Naive thymus-derived CD4-positive, alpha-beta T cell (primary cell): Measurements from ENCODE around the gene CDKN3. TPM values are rescaled to one million over a fixed set of nuclear protein-coding genes. Genes with fewer than 3 reads are reported as not detected.
"Not testable (repeated sequence)": the region's sequence is repeated elsewhere in the genome, so short reads cannot be mapped to it uniquely, and the experiment has no call there.

ENCODE experiments used
- ATAC-seq: fragments of 150-1000 bp; cut with Tn5 transposase; 2 replicates; pipeline ENCODE4 v1.10.0; 2021; ENCODE audit warnings: mild to moderate bottlenecking, moderate library complexity
- CTCF ChIA-PET: fragments of 350-600 bp; sonication (Branson Sonifier 250); formaldehyde crosslinking; loops from one replicate; lab custom pipeline; 2021; ENCODE audit warnings: antibody characterized with exemption; lab: Charles Lee
- POLR2A ChIA-PET: fragments of 350-600 bp; sonication (Branson Sonifier 250); formaldehyde crosslinking; loops from one replicate; lab custom pipeline; 2021; ENCODE audit warnings: antibody characterized with exemption, inconsistent platforms; lab: Charles Lee
- DNase-seq, 9 donors: peaks; one replicate each; pipeline versions ENCODE4 v3.0.0 to v3.0.0-alpha.2; 2020 to 2022; ENCODE audit warnings: mixed read lengths in 1 of 9
- H3K27ac ChIP-seq: one replicate; pipeline ENCODE4 v1.7.0; 2013; ENCODE audit warnings: mild to moderate bottlenecking, low read depth, low read length, moderate library complexity
- H3K27me3 ChIP-seq, 2 donors: one replicate each; pipeline ENCODE4 v1.7.0; 2013; ENCODE audit warnings: low read length in 2 of 2, mild to moderate bottlenecking in 2 of 2, moderate library complexity in 2 of 2; ENCODE audit not compliant: control insufficient read depth in 2 of 2, insufficient read depth in 2 of 2
- H3K36me3 ChIP-seq, 3 experiments: 1 replicate in 2 of 3; 2 replicates in 1 of 3; pipeline ENCODE4 v1.7.0; 2013; ENCODE audit warnings: low read length in 3 of 3, mild to moderate bottlenecking in 3 of 3, moderate library complexity in 1 of 3; ENCODE audit not compliant: insufficient read depth in 3 of 3, control insufficient read depth in 2 of 3
- H3K4me1 ChIP-seq, 2 donors: one replicate each; pipeline ENCODE4 v1.7.0; 2013; ENCODE audit warnings: low read length in 2 of 2, mild to moderate bottlenecking in 2 of 2, moderate library complexity in 1 of 2; ENCODE audit not compliant: control insufficient read depth in 2 of 2, insufficient read depth in 2 of 2
- H3K4me3 ChIP-seq: 2 replicates; pipeline ENCODE4 v1.7.0; 2013; ENCODE audit warnings: mild to moderate bottlenecking, low read length
- H3K9me3 ChIP-seq, 3 experiments: 1 replicate in 2 of 3; 2 replicates in 1 of 3; pipeline ENCODE4 v1.7.0; 2013; ENCODE audit warnings: low read length in 3 of 3; ENCODE audit not compliant: control insufficient read depth in 2 of 3
- H3K27ac Mint-ChIP-seq, 9 donors: one replicate each; pipeline ENCODE4 v1.8.0; 2020 to 2022; ENCODE audit warnings: mixed read lengths in 9 of 9, mild to moderate bottlenecking in 8 of 9, moderate library complexity in 5 of 9, inconsistent platforms in 2 of 9
- H3K27me3 Mint-ChIP-seq, 5 donors: one replicate each; pipeline ENCODE4 v1.8.0; 2021 to 2022; ENCODE audit warnings: mixed read lengths in 5 of 5, mild to moderate bottlenecking in 1 of 5
- H3K36me3 Mint-ChIP-seq, 5 donors: one replicate each; pipeline ENCODE4 v1.8.0; 2020 to 2022; ENCODE audit warnings: mixed read lengths in 5 of 5, mild to moderate bottlenecking in 3 of 5, inconsistent platforms in 1 of 5
- H3K4me1 Mint-ChIP-seq, 7 donors: one replicate each; pipeline ENCODE4 v1.8.0; 2020 to 2022; ENCODE audit warnings: mixed read lengths in 7 of 7, mild to moderate bottlenecking in 3 of 7, inconsistent platforms in 1 of 7
- H3K4me3 Mint-ChIP-seq, 10 donors: one replicate each; pipeline ENCODE4 v1.8.0; 2020 to 2022; ENCODE audit warnings: mild to moderate bottlenecking in 10 of 10, mixed read lengths in 10 of 10, moderate library complexity in 6 of 10, inconsistent platforms in 2 of 10
- H3K9me3 Mint-ChIP-seq, 11 donors: one replicate each; pipeline ENCODE4 v1.8.0; 2020 to 2022; ENCODE audit warnings: mixed read lengths in 11 of 11, mild to moderate bottlenecking in 4 of 11, inconsistent platforms in 1 of 11, moderate library complexity in 1 of 11
- intact Hi-C, 2 donors: fragments of 100-400 bp; cut with micrococcal nuclease; formaldehyde crosslinking; loops; one replicate each; pipeline ENCODE4 v1.15.1; 2023
- polyA plus RNA-seq, 2 donors: library from polyadenylated mRNA; unstranded; fragments of 300-500 nt; fragmentation: Illumina TruSeq; gene quantifications; one replicate each; pipeline ENCODE4 v1.2.3, GENCODE V29; 2021
- total RNA-seq, 6 experiments: library from RNA in 5 of 6; stranded (reverse) in 5 of 6; gene quantifications; 1 replicate in 5 of 6; 2 replicates in 1 of 6; pipeline ENCODE4 v1.2.3 and lab custom pipeline; 2021 to 2026

Gene CDKN3
- total and polyA plus RNA-seq, 7 experiments from 2014 or later = 0.93 to 48.1 (median 3.0) TPM

DNA sequence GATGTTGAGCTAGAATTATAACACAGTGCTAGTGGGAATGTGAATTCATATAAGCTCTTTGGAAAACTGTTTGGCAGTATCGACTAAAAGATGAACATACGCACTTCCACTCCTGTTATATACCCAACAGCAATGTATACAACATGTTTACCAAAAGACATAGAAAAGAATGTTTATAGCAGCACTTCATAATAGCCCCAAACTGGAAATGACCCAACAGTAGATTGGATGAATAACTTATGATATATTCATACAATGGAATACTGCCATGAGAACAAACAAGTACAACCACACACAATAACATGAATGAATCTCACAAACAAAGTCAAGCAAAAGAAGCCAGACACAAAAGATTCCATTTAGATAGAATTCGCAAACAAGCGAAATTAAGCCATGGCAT is 28.5 kb upstream of the CDKN3 start:
- ChIA-PET POLR2A (no interaction called here), CTCF (no interaction called here)
- Histone ChIP-seq H3K4me3 (no peak overlapping the region), H3K27me3 (no peaks in the 10 kb centered on the region), H3K36me3 (no peaks in the 10 kb centered on the region), H3K4me1 (no peaks in the 10 kb centered on the region), H3K9me3 (no peaks in the 10 kb centered on the region), H3K27ac (no peak overlapping the region)
- DNase-seq (no peak), ATAC-seq (no peak)
- H3K9me3 Mint-ChIP-seq = no peaks in the 10 kb centered on the region
- H3K27me3 Mint-ChIP-seq = peaks cover 0 to 22% (median 12%) of the 10 kb centered on the region in 5 donors
- H3K4me3 Mint-ChIP-seq = no peak overlapping the region
- intact Hi-C loops = no loop called here
- peaks cover 0 to 1% (median 0%) of the 10 kb centered on the region in 7 donors for H3K4me1 Mint-ChIP-seq
- H3K27ac Mint-ChIP-seq = no peak overlapping the region
- no peaks in the 10 kb centered on the region for H3K36me3 Mint-ChIP-seq

DNA sequence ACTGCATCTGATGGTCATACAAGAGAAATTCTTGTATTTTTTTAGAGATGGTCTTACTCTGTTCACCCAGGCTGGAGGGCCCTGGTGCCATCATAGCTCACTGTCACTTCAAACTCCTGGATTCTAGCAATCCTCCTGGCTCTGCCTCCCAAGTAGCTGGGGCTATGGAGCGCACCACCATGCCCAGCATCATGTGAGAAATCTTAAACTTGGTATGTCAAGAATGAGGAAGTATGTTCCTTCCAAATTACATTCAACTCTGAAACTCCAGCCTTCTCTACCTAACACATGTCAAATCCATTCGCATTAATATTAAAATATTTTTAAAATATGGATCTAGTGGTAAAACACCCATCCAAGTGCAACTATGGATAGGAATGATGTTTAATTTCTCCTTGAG is 27.5 kb upstream of the CDKN3 start:
- Histone ChIP-seq H3K4me1 (no peaks in the 10 kb centered on the region), H3K27ac (no peak overlapping the region), H3K27me3 (no peaks in the 10 kb centered on the region), H3K36me3 (no peaks in the 10 kb centered on the region), H3K9me3 (no peaks in the 10 kb centered on the region), H3K4me3 (no peak overlapping the region)
- ChIA-PET POLR2A (no interaction called here), CTCF (no interaction called here)
- Mint-ChIP-seq H3K4me3 (no peak overlapping the region), H3K36me3 (no peaks in the 10 kb centered on the region), H3K27ac (no peak overlapping the region), H3K9me3 (no peaks in the 10 kb centered on the region), H3K4me1 (no peaks in the 10 kb centered on the region), H3K27me3 (peaks cover 0 to 18% (median 10%) of the 10 kb centered on the region in 5 donors)
- ATAC-seq = no peak
- DNase-seq = no peak
- intact Hi-C loops = no loop called here

- DNase-seq (no peak), ATAC-seq (no peak)
- Mint-ChIP-seq H3K27me3 (peaks cover 0 to 21% (median 10%) of the 10 kb centered on the region in 5 donors), H3K27ac (no peak overlapping the region), H3K4me3 (no peak overlapping the region), H3K9me3 (no peaks in the 10 kb centered on the region), H3K36me3 (no peaks in the 10 kb centered on the region), H3K4me1 (no peaks in the 10 kb centered on the region)
- H3K4me1 ChIP-seq = no peaks in the 10 kb centered on the region
- intact Hi-C loops = no loop called here
- CTCF ChIA-PET = no interaction called here
- H3K4me3 ChIP-seq = no peak overlapping the region
- H3K27ac ChIP-seq = no peak overlapping the region
- no peaks in the 10 kb centered on the region for H3K27me3 ChIP-seq
- H3K36me3 ChIP-seq = no peaks in the 10 kb centered on the region
- POLR2A ChIA-PET = no interaction called here
- no peaks in the 10 kb centered on the region for H3K9me3 ChIP-seq
Measured at GRCh38 chr14:54370323-54371198, 26.2 kb upstream of the CDKN3 start.

DNA sequence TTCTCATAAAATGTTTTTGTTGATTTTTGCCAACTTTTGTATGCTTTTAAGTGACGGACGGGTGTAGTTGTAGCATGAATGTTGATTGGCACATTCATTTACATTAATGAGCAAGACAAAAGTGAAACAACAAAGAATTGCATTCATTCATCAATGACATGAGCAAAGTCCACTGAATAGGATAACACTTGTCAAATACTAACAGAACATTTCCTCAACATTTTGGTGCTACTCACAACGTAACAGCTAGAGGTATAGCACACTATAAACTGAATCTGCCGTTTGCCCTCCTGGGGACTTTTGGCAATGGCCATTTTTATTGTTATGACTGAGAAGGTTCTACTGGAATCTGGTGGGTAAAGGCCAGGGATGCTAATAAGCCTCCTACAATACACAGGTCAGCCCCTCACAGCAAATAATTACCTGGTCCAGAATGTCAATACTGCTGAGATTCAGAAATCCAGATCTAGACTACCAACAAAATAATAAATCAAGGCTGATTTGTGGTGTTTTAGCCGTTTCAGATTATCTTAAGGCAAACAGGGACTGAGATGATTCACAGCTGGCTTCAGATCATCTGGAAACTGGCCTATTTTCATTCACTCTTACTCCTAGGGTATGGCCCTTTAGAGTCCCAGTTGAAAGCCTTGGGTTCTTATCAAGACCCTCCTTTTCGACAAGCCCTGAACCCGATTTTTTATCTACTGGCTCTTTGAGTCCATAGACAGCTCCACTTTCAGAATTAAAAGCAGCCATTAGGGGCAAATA is 22.5 kb upstream of the CDKN3 start:
- Histone ChIP-seq H3K9me3 (no peaks in the 10 kb centered on the region), H3K27me3 (no peaks in the 10 kb centered on the region), H3K4me3 (no peak overlapping the region), H3K4me1 (no peaks in the 10 kb centered on the region), H3K36me3 (no peaks in the 10 kb centered on the region), H3K27ac (no peak overlapping the region)
- no peaks in the 10 kb centered on the region for H3K36me3 Mint-ChIP-seq
- ATAC-seq = no peak
- DNase-seq = no peak
- intact Hi-C loops = no loop called here
- H3K9me3 Mint-ChIP-seq = no peaks in the 10 kb centered on the region
- ChIA-PET CTCF (interaction anchor here (0.6 kb wide), 1 partner anchor 26 kb away, joined by 4 read pairs; no protein-coding TSS in a partner anchor), POLR2A (no interaction called here)
- H3K27me3 Mint-ChIP-seq = peaks cover 0 to 11% (median 4%) of the 10 kb centered on the region in 5 donors
- no peak overlapping the region for H3K4me3 Mint-ChIP-seq
- H3K27ac Mint-ChIP-seq = no peak overlapping the region
- no peaks in the 10 kb centered on the region for H3K4me1 Mint-ChIP-seq

DNA sequence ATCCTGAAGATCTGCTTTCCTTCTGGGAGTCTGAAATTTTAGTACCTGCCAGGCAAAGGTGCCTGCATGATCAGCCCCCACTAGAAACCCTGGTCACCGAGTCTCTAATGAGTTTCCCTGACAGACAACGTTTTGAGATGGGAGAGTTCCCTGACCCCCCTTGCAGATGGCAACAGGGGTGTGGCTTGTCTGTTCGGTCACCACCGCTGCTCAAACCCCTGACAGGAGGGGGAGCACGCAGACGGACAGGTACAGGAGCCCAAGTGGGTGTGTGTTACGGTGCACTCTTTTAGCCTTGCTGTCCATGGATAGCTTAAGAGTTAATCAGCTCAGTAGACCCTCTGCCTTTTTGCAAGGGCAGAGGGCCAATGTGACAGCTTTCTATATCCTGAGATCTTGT is 19.3 kb upstream of the CDKN3 start:
- peaks cover 0 to 2% (median 0%) of the 10 kb centered on the region in 11 donors for H3K9me3 Mint-ChIP-seq
- Histone ChIP-seq H3K36me3 (no peaks in the 10 kb centered on the region), H3K27me3 (no peaks in the 10 kb centered on the region), H3K27ac (no peak overlapping the region), H3K4me1 (no peaks in the 10 kb centered on the region), H3K4me3 (no peak overlapping the region), H3K9me3 (no peaks in the 10 kb centered on the region)
- peaks cover 0 to 25% (median 6%) of the 10 kb centered on the region in 5 donors for H3K27me3 Mint-ChIP-seq
- H3K27ac Mint-ChIP-seq = no peak overlapping the region
- ChIA-PET CTCF (no interaction called here), POLR2A (no interaction called here)
- H3K4me3 Mint-ChIP-seq = no peak overlapping the region
- intact Hi-C loops = no loop called here
- H3K36me3 Mint-ChIP-seq = peaks cover 0 to 3% (median 0%) of the 10 kb centered on the region in 5 donors
- ATAC-seq (no peak), DNase-seq (no peak)
- H3K4me1 Mint-ChIP-seq = peaks cover 0 to 2% (median 0%) of the 10 kb centered on the region in 7 donors

DNA sequence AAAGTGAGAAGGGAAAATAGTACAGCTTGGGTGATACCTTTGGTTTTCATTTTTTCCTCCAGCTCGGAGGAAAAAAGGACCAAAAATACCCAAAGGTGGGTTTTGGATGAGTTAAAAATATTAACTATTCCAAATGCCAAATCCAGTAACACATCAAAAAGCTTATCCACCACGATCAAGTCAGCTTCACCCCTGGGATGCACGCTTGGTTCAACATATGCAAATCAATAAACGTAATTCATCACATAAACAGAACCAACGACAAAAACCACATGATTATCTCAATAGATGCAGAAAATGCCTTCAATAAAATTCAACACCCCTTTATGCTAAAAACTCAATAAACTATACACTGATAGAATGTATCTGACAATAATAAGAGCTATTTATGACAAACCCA is 17.9 kb upstream of the CDKN3 start:
- H3K4me3 ChIP-seq, H3K9me3 ChIP-seq, H3K27me3 ChIP-seq, DNase-seq, H3K36me3 ChIP-seq, ATAC-seq, H3K27ac Mint-ChIP-seq, H3K4me1 Mint-ChIP-seq, POLR2A ChIA-PET, CTCF ChIA-PET, intact Hi-C loops, H3K4me3 Mint-ChIP-seq, H3K27ac ChIP-seq, H3K4me1 ChIP-seq, H3K9me3 Mint-ChIP-seq, H3K36me3 Mint-ChIP-seq: not testable (repeated sequence)
- H3K27me3 Mint-ChIP-seq = peaks cover 0 to 26% (median 7%) of the 10 kb centered on the region in 5 donors
